Activated CD8-positive, alpha-beta memory T cell treated with anti-CD3 and anti-CD28 coated beads, Interleukin-2, amount 50 U/mL, for 1 hour (primary cell): ENCODE results near the gene RNF26.

Experiments used
- DNase-seq: peaks from one replicate; pipeline ENCODE4 v3.0.0-alpha.2; 2020; ENCODE audit errors: extremely low read depth

The RNF26 gene

GRCh38 chr11:119355091-119355843, 20.9 kb downstream of the RNF26 start:
- no peak for DNase-seq

- DNase-seq = no peak
These were observed 22.2 kb downstream of the RNF26 start for GRCh38 chr11:119356349-119357031.

- DNase-seq = no peak
These were observed 22.7 kb downstream of the RNF26 start for GRCh38 chr11:119357074-119357473.

DNA sequence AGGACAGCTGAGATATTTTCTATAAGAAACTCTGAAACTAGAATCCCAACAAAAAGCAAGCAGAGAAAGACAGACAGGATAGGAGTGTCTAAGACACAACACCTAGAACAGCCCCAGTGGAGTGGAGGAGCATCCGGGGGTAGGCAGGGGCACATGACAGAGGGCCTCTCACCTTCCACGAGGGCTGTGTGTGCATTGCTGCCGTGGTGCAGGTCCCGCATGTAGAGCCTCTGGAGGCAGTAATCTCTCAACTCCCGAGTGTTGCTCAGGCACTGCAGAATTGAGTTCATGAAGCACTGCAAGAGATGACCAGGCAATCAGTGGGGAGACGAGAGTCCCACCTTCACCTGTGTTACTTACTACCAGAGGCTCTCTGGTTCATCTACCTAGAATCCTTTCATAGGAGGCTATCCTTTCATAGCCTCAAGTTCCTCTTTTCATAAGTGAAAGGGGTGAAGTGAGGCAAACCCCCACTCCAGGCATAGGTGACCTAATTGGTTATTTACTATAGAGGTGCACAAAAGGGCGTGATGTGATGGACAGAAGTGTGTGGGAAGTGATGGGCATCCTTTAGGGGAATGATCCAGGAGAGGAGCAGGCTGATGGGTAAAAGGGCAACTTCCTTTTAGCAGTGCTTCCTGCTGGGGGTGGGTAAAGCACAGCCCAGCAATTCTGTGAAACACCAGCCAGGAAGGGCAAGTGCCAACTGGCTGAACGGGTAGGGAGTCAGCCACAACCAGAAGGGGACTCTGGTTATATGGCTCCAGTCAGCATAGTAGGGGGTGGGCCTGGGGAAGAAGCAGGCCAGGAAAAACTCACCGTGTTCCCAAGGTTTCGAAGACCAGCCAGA, 25.3 kb downstream of the RNF26 start:
- DNase-seq = no peak

- no peak for DNase-seq
These were observed 26.9 kb downstream of the RNF26 start for GRCh38 chr11:119361056-119361787.

GRCh38 chr11:119361941-119362725, 27.8 kb downstream of the RNF26 start:
- no peak for DNase-seq

- DNase-seq = no peak
These were observed 28.4 kb downstream of the RNF26 start for GRCh38 chr11:119362741-119363080.

GRCh38 chr11:119363081-119363850, 28.9 kb downstream of the RNF26 start:
- DNase-seq = no peak

GRCh38 chr11:119363851-119364590, 29.7 kb downstream of the RNF26 start:
- no peak for DNase-seq

DNA sequence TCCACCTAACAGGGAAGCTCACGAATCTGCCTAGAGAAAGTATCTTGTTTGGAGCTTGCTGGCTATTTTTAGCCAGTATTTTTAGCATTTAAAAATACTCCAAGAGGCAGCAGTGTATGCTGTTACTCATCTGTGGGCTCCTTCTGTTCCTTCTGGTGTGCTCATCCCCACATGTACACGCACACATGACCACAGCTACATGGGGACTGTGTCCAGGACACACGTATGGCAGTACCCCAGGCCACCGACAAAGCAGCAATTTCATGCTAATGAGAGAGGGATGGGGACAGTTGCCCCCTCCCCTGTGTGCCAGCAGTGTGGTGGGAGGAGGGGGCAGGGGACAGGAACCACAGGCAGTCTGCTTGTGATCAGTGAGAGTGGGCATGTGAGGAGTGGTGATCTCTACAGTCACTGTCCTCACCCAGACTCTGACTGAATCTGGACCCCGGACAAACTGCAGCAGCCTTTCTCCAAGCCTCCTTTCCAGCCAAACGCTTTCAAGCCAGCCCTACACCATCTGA, 30.8 kb downstream of the RNF26 start:
- DNase-seq = no peak

GRCh38 chr11:119366690-119367620, 32.6 kb downstream of the RNF26 start:
- DNase-seq = no peak

DNA sequence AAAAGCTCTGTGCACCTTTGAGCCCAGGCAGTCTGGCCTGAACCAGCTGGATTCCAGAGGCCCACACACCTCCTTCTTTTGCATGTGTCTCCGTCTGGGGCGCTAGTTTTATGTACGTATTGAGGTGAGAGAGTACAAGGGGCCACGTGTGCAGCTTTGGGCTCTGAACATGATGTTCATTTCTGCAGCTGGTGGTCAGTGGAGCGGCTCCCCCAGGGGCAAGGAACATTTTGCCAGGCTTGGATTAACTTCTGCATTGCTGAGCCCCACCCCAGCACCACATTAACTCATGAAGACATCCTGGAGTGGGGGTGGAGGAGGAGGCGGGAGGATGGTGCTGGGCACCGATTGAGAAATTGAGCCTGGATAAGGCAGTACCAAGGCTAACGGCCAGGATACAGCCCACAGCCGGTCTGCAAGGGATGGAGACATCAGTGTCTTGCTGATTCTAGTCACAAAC, 33.4 kb downstream of the RNF26 start:
- DNase-seq = no peak

DNA sequence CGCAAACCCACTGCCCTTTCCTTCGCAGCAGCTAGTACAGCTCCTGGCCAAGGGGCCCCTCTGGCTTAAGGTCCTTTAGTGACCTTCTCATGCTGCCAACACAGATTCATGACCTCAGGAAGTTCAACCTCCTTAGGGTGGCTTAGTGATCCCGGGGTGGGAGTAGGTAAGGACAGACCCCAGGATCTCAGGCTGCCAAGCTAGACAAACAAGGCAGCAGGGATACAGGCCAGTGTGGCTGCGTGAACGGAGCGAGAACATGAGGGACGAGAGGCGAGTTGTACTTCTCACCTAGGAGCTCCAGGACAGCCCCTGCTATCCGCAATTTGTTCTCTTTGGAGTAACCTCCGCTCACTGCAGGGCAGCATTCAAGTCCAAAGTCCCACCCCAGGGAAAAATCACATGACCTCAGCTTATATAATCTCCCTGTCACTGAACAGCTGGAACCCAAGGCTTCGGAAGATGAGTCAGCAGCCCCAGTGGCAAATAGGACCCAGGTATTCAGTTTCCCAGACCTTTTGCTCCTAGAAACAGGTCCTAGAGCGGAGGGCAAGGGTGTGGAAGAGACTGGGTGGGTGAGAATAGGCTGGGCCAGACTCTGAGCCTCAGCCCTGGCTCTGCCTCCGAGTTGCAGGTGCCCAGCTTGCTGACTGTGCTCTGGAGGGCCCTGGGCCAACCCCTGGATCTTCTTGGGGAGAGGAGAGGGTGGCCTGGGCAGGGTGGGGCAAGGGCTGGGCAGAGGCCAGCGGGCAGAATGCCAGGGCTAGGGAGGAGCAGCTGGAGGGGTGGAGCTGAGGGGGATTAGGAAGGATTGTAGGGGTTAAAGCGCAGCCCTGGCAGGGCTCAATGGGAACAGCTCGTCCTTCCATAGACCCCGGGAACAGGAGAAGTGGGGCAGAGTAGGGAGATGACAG, 34.1 kb downstream of the RNF26 start:
- DNase-seq = no peak

DNA sequence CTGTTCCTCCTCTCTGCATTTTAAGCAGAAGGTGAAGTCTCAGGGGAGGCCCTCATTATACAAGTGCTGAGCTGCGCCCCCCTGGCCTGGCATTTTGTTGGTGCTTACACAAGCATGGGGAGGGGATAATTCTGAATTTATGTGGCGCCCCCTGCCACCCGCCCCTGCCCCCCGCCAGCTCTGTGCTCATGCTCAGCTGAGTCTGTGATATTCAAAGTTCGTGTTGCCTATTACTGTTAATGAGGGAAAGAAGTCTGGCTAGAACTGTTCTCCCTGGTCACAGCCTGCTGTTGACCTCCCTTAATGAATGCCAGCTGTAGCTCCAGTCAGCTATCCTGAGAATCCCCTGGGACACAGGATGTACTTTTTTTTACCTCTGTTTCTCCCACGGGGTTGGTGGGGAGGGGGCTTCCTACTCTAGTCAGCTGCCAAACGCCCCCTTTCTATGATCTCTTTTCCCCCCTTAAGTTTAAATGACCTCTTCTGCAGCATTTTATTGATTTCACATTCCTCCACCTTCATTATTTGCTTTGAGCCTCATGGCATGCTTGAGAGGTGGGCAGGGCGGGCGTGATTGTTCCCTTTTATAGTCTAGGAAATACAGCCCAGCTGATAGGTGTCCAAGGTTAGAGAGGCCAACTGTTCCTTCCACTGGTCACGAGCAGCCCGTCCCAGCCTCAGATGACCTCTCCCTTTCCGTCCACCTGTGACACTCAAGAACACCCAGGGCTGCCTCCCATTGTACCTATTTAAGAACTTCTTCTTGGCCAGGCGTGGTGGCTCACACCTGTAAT, 35.0 kb downstream of the RNF26 start:
- no peak for DNase-seq

DNA sequence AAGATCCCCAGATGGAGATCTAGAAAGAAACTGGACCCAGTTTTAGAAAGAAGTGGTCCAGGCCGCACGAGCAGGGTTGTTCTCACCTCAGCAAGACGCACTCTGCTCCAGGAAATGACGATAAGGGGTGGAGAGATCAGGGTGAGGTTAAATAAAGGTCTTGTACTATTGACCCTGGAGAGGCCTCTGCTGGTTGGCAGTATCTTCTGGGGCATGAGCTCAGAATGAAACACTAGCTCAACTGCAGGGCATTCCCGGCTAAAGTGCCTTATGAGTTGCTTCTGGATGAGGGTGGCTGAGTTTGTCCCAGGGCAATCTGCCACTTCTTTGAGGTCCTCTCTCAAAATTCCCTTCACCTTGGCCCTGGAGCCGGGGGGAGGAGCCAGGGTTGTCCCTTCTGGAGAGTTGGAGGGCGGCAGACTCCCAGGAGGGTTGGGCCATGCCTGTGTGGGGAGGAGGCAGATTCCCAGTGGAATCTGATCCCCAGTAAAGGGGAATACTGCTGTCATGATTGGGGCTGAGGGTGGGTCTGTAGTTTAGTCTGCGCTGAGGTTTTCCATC, 36.2 kb downstream of the RNF26 start:
- DNase-seq = no peak

- DNase-seq = no peak
These were observed 36.8 kb downstream of the RNF26 start for GRCh38 chr11:119371067-119371601.
